GM06990 (cell line): ENCODE results near the gene PSMD11.

ENCODE experiments used
- DNase-seq: peaks from one replicate; pipeline ENCODE4 v3.0.0-alpha.2; 2011; ENCODE audit not compliant: insufficient read length; ENCODE audit errors: extremely low read depth
- H3K27me3 ChIP-seq: replicated peaks from 2 replicates; pipeline ENCODE4 v1.6.0; 2011; ENCODE audit warnings: low read length; ENCODE audit not compliant: control insufficient read depth, insufficient read depth
- H3K36me3 ChIP-seq: 2 replicates; pipeline ENCODE4 v1.5.1; 2011; ENCODE audit warnings: low read length; ENCODE audit not compliant: control insufficient read depth, insufficient read depth
- H3K4me3 ChIP-seq: replicated peaks from 2 replicates; pipeline ENCODE4 v1.5.1; 2011; ENCODE audit warnings: low read depth, mild to moderate bottlenecking, control low read depth, low read length
- TF ChIP-seq, protein P1 (sequence below): IDR thresholded peaks from 2 replicates; pipeline ENCODE4 v1.5.1; 2011; ENCODE audit warnings: low read length, control low read depth, mild to moderate bottlenecking, inconsistent platforms; ENCODE audit not compliant: insufficient read depth, poor library complexity, severe bottlenecking

Gene PSMD11

DNA sequence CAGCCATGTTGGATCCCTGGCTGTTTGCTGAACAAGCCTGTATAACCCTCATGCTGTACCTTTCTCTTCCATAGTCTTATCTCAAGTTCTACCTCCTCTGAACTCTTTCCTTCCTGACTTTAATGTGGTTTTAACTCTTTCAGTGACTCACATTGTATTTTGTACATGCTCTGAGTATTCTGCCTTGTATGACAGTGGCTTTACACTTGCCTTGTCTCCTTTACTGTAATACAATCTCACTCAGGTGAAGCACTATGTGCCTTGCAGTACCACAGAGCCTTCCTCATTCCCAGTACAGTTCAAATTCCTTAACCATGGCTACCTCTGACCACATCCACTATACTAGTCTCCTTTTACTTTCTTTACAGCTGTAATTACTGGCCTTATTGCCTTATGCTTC, 14.1 kb downstream of the PSMD11 start:
- DNase-seq: no peak
- Histone ChIP-seq H3K4me3 (no peak overlapping the region), H3K36me3 (peaks cover 19% of the 10 kb centered on the region), H3K27me3 (no peaks in the 10 kb centered on the region)
- TF ChIP-seq, protein P1, sequence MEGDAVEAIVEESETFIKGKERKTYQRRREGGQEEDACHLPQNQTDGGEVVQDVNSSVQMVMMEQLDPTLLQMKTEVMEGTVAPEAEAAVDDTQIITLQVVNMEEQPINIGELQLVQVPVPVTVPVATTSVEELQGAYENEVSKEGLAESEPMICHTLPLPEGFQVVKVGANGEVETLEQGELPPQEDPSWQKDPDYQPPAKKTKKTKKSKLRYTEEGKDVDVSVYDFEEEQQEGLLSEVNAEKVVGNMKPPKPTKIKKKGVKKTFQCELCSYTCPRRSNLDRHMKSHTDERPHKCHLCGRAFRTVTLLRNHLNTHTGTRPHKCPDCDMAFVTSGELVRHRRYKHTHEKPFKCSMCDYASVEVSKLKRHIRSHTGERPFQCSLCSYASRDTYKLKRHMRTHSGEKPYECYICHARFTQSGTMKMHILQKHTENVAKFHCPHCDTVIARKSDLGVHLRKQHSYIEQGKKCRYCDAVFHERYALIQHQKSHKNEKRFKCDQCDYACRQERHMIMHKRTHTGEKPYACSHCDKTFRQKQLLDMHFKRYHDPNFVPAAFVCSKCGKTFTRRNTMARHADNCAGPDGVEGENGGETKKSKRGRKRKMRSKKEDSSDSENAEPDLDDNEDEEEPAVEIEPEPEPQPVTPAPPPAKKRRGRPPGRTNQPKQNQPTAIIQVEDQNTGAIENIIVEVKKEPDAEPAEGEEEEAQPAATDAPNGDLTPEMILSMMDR: no peak

DNA sequence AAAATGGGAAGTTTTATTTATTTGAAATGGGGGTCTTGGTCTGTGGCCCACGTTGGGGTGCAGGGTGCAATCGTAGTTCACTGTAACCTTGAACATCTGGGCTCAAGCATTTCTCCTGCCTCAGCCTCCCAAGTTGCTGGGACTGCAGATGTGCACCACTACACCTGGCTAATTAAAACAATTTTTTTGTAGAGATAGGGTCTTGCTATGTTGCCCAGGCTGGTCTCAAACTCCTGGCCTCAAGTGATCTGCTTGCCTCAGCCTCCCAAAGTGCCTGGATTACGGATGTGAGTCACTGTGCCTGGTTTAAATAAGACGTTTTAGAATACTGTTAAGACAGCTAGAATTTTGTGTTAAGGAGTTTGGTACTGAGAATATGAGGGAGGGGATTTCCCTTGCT, 15.7 kb downstream of the PSMD11 start:
- TF ChIP-seq, protein P1: no peak
- Histone ChIP-seq H3K4me3 (no peak overlapping the region), H3K36me3 (peaks cover 19% of the 10 kb centered on the region), H3K27me3 (no peaks in the 10 kb centered on the region)
- no peak for DNase-seq

DNA sequence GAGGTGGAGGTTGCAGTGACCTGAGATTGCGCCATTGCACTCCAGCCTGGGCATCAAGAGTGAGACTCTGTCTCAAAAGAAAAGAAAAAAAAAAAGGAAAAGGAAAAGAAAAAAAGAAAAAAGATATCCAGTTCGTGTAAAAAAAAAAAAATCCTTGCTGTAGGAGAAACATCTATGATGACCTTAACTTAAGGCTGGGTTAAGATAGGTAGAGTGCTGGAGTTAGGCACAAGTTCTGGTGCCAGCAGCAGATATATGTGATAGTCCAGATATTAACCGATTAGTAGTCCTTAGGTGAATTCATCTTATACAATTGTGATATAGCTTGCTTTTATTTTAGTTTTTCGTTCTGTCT, 17.2 kb downstream of the PSMD11 start:
- Histone ChIP-seq H3K27me3 (no peaks in the 10 kb centered on the region), H3K36me3 (peaks cover 19% of the 10 kb centered on the region), H3K4me3 (no peak overlapping the region)
- DNase-seq: peak; percentile 31
- TF ChIP-seq, protein P1: no peak

DNA sequence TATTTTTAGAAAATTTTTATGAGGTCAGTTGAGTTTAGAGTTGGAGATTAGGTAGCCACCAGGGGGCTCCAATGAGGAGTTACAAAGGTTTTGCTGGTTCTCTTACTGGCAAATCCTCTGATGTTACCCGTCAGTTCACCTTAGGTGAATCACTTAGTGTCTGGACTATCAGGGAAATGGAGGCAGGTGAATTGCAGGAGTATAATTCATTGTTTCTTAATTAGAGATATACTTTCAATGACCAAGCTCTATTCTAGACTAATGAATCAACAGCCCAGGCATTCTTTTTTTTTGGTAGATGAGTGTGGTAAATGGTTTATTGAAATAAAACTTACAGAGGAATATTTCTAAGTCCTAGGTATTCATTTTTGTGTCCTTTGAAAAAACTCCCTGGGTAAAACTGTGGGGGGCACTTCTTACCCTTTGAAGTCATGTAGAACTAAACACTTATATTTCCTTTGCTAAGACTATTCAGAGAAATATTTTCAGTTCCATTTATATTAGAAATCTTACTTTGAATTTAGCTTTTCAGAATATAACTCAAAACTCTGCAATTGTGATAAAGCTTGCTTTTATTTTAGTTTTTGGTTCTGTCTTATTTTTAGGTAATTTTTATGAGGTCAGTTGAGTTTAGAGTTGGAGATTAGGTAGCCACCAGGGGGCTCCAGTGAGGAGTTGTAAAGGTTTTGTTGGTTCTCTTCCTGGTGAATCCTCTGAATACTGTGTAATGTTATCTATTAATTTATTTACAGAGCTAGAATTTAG, 17.7 kb downstream of the PSMD11 start:
- Histone ChIP-seq H3K4me3 (no peak overlapping the region), H3K27me3 (no peaks in the 10 kb centered on the region), H3K36me3 (peaks cover 19% of the 10 kb centered on the region)
- DNase-seq: no peak
- TF ChIP-seq, protein P1: peak; percentile 71

DNA sequence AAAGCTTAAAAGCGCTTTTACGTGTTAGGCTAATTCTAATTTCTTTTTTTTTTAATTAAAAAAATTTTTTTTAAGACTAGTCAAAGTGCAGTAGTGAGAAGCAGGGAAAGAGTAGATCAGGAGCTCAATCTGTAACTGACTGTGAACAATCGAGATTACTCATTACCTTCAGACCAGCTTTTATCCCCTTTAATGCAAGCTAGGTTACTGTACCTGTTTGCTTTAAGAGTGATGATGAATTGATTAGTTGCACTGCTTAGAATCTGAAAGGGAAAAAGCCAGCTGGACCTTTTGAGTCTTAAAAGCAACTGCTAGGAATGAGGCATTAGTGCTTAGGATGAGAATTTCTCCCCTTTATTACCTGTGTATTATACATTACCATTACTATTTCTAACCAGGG, 19.0 kb downstream of the PSMD11 start:
- H3K4me3 ChIP-seq: no peak overlapping the region
- TF ChIP-seq, protein P1: no peak
- no peaks in the 10 kb centered on the region for H3K27me3 ChIP-seq
- peaks cover 17% of the 10 kb centered on the region for H3K36me3 ChIP-seq
- no peak for DNase-seq

DNA sequence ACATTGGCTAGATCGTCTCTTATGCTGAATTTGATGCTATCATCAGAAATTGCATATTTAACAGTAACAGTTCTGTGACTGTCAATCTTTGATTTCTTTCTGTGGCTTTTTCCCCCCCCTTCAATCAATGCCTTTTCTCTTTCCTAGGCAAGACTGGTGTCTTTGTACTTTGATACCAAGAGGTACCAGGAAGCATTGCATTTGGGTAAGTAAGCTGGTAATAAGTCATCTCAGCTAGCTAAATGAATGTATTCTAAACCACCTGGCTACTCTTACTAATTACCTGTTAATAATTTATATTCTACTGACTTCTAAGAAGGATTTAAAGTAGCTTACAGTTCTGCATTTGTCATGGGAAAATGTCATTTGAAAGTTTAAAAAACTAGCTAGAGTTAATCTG, 20.1 kb downstream of the PSMD11 start:
- Histone ChIP-seq H3K36me3 (peaks cover 17% of the 10 kb centered on the region), H3K27me3 (no peaks in the 10 kb centered on the region), H3K4me3 (no peak overlapping the region)
- TF ChIP-seq, protein P1: no peak
- no peak for DNase-seq
